Measurements from ENCODE around the gene SLAMF9. TPM values are rescaled to one million over a fixed set of nuclear protein-coding genes. Genes with fewer than 3 reads are reported as not detected.
A peak's percentile ranks its signal among the peaks of the same experiment; 100 is the strongest.

SLAMF9 gene
- total RNA-seq, 6 experiments from 2014 or later = 0.68 to 2.2 (median 1.6) TPM; not detected in 2

DNA sequence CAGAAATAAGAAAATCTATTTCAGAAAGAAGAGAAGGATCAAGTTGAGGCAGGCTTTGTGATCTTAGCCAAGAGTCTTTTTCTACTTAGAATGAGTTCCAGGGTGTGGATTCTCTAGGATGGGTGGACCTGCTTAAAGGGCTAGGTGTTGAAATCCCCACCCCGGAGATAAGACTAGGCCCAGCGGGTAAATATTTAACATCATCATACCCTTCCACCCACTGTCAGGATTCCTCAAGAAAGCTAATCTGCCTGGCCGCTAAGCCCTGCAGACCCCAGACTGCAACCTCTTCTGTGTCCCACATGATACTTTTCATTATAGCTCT, 14.4 kb downstream of the SLAMF9 start:
- Histone ChIP-seq H3K4me3 (no peak overlapping the region), H3K27ac (no peak overlapping the region), H3K4me1 (peaks cover 0 to 39% (median 11%) of the 10 kb centered on the region in 4 donors), H3K27me3 (no peaks in the 10 kb centered on the region), H3K9me3 (no peaks in the 10 kb centered on the region), H3K36me3 (peaks cover 0 to 8% (median 0%) of the 10 kb centered on the region in 4 donors)
- intact Hi-C loops (cut with DNase I) = loop anchor here in 1 of 2 donors (5.0 kb wide), 1 partner anchor 63 kb away; no protein-coding TSS in a partner anchor
- 37% methylated on average over 3 of the region's 3 CpGs for WGBS (ENCODE audit: insufficient coverage, low coverage, low lambda C conversion rate, missing lambda C conversion rate)
- ATAC-seq = no peak
- TF ChIP-seq, protein P1, sequence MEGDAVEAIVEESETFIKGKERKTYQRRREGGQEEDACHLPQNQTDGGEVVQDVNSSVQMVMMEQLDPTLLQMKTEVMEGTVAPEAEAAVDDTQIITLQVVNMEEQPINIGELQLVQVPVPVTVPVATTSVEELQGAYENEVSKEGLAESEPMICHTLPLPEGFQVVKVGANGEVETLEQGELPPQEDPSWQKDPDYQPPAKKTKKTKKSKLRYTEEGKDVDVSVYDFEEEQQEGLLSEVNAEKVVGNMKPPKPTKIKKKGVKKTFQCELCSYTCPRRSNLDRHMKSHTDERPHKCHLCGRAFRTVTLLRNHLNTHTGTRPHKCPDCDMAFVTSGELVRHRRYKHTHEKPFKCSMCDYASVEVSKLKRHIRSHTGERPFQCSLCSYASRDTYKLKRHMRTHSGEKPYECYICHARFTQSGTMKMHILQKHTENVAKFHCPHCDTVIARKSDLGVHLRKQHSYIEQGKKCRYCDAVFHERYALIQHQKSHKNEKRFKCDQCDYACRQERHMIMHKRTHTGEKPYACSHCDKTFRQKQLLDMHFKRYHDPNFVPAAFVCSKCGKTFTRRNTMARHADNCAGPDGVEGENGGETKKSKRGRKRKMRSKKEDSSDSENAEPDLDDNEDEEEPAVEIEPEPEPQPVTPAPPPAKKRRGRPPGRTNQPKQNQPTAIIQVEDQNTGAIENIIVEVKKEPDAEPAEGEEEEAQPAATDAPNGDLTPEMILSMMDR (IDR thresholded peaks at IDR 0.05) = no peak
- no peak for TF ChIP-seq POLR2A (IDR thresholded peaks at IDR 0.05)
- DNase-seq = no peak

DNA sequence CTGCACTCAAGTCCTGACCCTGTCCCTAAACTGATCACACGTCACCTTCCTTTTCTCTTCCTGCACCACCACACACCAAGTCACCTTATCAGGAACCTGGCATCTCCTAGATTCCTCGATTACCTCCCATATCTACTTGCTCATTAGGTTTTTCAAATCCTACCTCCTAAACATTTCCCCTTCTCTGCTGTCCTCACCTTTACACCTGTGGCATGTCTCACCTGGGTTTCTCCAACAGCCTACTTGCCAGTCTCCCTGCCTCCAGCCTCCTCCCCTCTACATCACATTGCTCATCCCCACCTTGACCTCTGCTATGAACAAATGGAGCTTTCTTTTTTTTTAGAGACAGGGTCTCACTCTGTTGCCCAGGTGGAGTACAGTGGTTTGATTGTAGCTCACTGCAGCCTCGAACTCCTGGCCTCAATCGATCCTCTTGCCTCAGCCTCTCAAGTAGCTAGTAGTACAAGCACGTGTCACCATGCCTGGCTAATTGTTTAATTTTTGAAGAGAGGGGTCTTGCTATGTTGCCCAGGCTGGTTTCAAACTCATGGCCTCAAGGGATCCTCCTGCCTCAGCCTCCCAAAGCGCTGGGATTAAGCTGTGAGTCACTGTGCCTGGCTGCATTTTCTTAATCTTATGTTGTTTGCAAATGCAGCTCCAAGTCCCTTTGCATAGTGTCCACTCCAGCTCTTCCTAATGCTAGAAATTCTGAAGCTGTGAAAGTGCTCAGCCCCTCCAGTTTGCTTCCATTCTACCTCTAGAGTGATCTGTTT, 14.9 kb downstream of the SLAMF9 start:
- peaks cover 0 to 39% (median 9%) of the 10 kb centered on the region in 4 donors for H3K4me1 ChIP-seq
- TF ChIP-seq, protein P1 (IDR thresholded peaks at IDR 0.05) = no peak
- TF ChIP-seq POLR2A (IDR thresholded peaks at IDR 0.05) = no peak
- no peaks in the 10 kb centered on the region for H3K9me3 ChIP-seq
- ATAC-seq (no peak), DNase-seq (no peak)
- H3K36me3 ChIP-seq = peaks cover 0 to 13% (median 0%) of the 10 kb centered on the region in 4 donors
- intact Hi-C loops (cut with DNase I) = no loop called here
- H3K4me3 ChIP-seq = no peak overlapping the region
- H3K27me3 ChIP-seq = no peaks in the 10 kb centered on the region
- H3K27ac ChIP-seq = no peak overlapping the region
- 89% methylated on average over 5 of the region's 6 CpGs for WGBS (ENCODE audit: insufficient coverage, low coverage, low lambda C conversion rate, missing lambda C conversion rate)

DNA sequence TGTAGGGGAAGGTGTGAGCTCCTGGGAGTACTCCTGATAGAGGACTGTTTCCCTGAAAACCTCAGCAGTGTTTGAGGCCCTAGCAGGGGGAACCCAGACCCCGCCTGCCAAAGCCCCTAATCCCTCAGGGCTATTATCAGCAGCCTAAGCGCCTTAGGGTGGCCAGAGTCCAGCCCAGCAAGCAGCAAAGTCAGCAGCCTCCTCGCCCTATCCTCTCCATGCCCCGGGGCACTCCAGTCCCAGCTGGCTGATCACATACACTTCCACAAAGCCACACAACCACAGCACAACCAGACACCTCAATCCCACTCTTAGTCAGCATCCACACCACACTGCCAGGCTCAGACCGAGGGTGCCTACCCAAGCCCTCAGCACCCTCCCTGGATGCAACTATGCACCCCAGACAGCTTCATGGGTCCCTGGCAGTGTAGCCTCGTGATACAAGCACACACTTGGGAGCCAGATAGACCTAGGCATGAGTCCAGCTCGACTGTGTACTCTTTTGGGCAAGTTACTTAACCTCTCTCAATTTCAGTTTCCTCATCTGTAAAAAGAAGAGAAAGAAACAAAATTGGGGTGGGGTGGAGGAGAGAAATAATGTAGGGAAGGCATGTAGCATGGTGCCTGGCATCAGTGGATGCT, 15.7 kb downstream of the SLAMF9 start:
- ATAC-seq (peak; percentile 27 to 59 (median 35)), DNase-seq (no peak)
- H3K27ac ChIP-seq = no peak overlapping the region
- peaks cover 0 to 34% (median 9%) of the 10 kb centered on the region in 4 donors for H3K4me1 ChIP-seq
- no peaks in the 10 kb centered on the region for H3K9me3 ChIP-seq
- WGBS (ENCODE audit: insufficient coverage, low coverage, low lambda C conversion rate, missing lambda C conversion rate) = 30% methylated on average over 5 of the region's 7 CpGs
- TF ChIP-seq POLR2A (IDR thresholded peaks at IDR 0.05) = no peak
- TF ChIP-seq, protein P1 (IDR thresholded peaks at IDR 0.05) = no peak
- intact Hi-C loops (cut with DNase I) = no loop called here
- H3K27me3 ChIP-seq = no peaks in the 10 kb centered on the region
- no peak overlapping the region for H3K4me3 ChIP-seq
- H3K36me3 ChIP-seq = peaks cover 0 to 13% (median 0%) of the 10 kb centered on the region in 4 donors

DNA sequence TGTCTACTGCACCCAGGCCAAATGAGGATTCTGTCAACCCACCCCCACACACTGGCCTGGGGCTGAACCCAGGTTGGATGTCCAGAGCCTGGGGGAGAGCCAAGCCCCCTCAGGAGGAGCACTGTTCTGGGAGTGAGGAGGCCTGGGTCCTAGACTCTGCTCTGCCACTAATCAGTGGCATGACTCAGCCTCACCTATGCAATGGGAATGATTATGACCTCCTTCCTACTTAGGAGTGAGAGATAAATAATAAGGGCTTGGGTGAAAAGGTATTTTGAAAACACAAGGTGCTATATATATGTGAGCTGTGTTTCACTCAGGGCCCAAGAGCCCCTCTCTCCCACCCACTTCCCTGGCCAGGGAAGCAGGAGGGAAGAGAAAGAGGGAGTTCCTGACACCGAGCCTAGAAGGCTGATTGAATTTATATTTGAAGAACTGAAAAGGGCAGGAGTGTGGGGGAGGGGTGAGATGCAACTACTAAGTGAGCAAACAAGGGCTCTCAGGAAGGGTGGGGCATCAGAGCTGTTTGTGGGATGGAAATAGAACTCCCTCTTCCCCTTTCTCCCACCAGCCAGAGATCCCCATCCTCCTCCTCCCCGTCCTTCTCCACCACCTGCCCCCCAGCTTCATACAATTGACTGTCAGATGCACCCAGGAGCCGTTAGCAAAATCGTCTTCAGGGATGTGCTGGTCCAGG, 16.8 kb downstream of the SLAMF9 start:
- peaks cover 0 to 34% (median 9%) of the 10 kb centered on the region in 4 donors for H3K4me1 ChIP-seq
- DNase-seq = no peak
- peaks cover 0 to 13% (median 0%) of the 10 kb centered on the region in 4 donors for H3K36me3 ChIP-seq
- H3K27me3 ChIP-seq = no peaks in the 10 kb centered on the region
- no peak for TF ChIP-seq POLR2A (IDR thresholded peaks at IDR 0.05)
- TF ChIP-seq, protein P1 (IDR thresholded peaks at IDR 0.05) = no peak
- no peaks in the 10 kb centered on the region for H3K9me3 ChIP-seq
- no peak overlapping the region for H3K4me3 ChIP-seq
- 38% methylated on average over 4 of the region's 4 CpGs for WGBS (ENCODE audit: insufficient coverage, low coverage, low lambda C conversion rate, missing lambda C conversion rate)
- intact Hi-C loops (cut with DNase I) = no loop called here
- ATAC-seq = peak; percentile 8 to 29 (median 12)
- H3K27ac ChIP-seq = no peak overlapping the region

Measured in right lobe of liver (tissue), 6 donors.